ENCODE results near the gene DPP6. TPM values are rescaled to one million over a fixed set of nuclear protein-coding genes. Genes with fewer than 3 reads are reported as not detected.

DPP6 gene
- total RNA-seq, 1 experiment from 2014 or later, result not detected

- BruUV-seq (replicated peaks), result no TSS peak
Observed at GRCh38 chr7:154442939-154443338, 390.7 kb downstream of the DPP6 start.

GRCh38 chr7:154450451-154450850, 398.3 kb downstream of the DPP6 start:
- Histone ChIP-seq H3K4me3 (ENCODE audit: low read depth, low read length, poor library complexity, severe bottlenecking) (no peak overlapping the region), H3K9me3 (ENCODE audit: low read depth, low read length, poor library complexity, severe bottlenecking) (peaks cover 16% of the 10 kb centered on the region), H3K4me1 (ENCODE audit: insufficient read depth, low read length, poor library complexity, severe bottlenecking) (no peaks in the 10 kb centered on the region), H3K27ac (ENCODE audit: low read depth, low read length, poor library complexity, severe bottlenecking) (no peak overlapping the region), H3K36me3 (ENCODE audit: insufficient read depth, low read length, poor library complexity, severe bottlenecking) (no peaks in the 10 kb centered on the region), H3K27me3 (replicated peaks; ENCODE audit: insufficient read depth, low read depth, low read length, poor library complexity) (no peaks in the 10 kb centered on the region)
- DNase-seq (ENCODE audit: low spot score), result no peak
- intact Hi-C loops (cut with micrococcal nuclease; ENCODE audit: unreplicated experiment), result no loop called here
- CTCF ChIA-PET, result no interaction called here
- no peak for TF ChIP-seq EZH2 (IDR thresholded peaks at IDR 0.05; ENCODE audit: borderline replicate concordance, low read depth, low read length, poor library complexity, severe bottlenecking)
- no peak for TF ChIP-seq CTCF (conservative IDR thresholded peaks at IDR 0.05; ENCODE audit: low read depth, low read length)
- POLR2A ChIA-PET (ENCODE audit: low non-redundant PET), result no interaction called here
- no TSS peak for BruUV-seq (replicated peaks)

More at GRCh38 chr7:154442939-154443338, 390.7 kb downstream of the DPP6 start:
- POLR2A ChIA-PET (ENCODE audit: low non-redundant PET), result no interaction called here
- intact Hi-C loops (cut with micrococcal nuclease; ENCODE audit: unreplicated experiment), result no loop called here
- no peak for DNase-seq (ENCODE audit: low spot score)
- no peak overlapping the region for H3K4me3 ChIP-seq (ENCODE audit: low read depth, low read length, poor library complexity, severe bottlenecking)
- H3K4me1 ChIP-seq (ENCODE audit: insufficient read depth, low read length, poor library complexity, severe bottlenecking), result no peaks in the 10 kb centered on the region
- H3K9me3 ChIP-seq (ENCODE audit: low read depth, low read length, poor library complexity, severe bottlenecking), result peaks cover 7% of the 10 kb centered on the region
- no peaks in the 10 kb centered on the region for H3K27me3 ChIP-seq (replicated peaks; ENCODE audit: insufficient read depth, low read depth, low read length, poor library complexity)
- CTCF ChIA-PET, result no interaction called here
- TF ChIP-seq EZH2 (IDR thresholded peaks at IDR 0.05; ENCODE audit: borderline replicate concordance, low read depth, low read length, poor library complexity, severe bottlenecking) (no peak), CTCF (conservative IDR thresholded peaks at IDR 0.05; ENCODE audit: low read depth, low read length) (no peak)
- H3K27ac ChIP-seq (ENCODE audit: low read depth, low read length, poor library complexity, severe bottlenecking), result no peak overlapping the region
- no peaks in the 10 kb centered on the region for H3K36me3 ChIP-seq (ENCODE audit: insufficient read depth, low read length, poor library complexity, severe bottlenecking)

GRCh38 chr7:154451480-154452457, 399.6 kb downstream of the DPP6 start:
- BruUV-seq (replicated peaks), result no TSS peak
- TF ChIP-seq CTCF (conservative IDR thresholded peaks at IDR 0.05; ENCODE audit: low read depth, low read length) (no peak), EZH2 (IDR thresholded peaks at IDR 0.05; ENCODE audit: borderline replicate concordance, low read depth, low read length, poor library complexity, severe bottlenecking) (no peak)
- Histone ChIP-seq H3K9me3 (ENCODE audit: low read depth, low read length, poor library complexity, severe bottlenecking) (peaks cover 9% of the 10 kb centered on the region), H3K4me1 (ENCODE audit: insufficient read depth, low read length, poor library complexity, severe bottlenecking) (no peaks in the 10 kb centered on the region), H3K27ac (ENCODE audit: low read depth, low read length, poor library complexity, severe bottlenecking) (no peak overlapping the region), H3K4me3 (ENCODE audit: low read depth, low read length, poor library complexity, severe bottlenecking) (no peak overlapping the region), H3K27me3 (replicated peaks; ENCODE audit: insufficient read depth, low read depth, low read length, poor library complexity) (no peaks in the 10 kb centered on the region), H3K36me3 (ENCODE audit: insufficient read depth, low read length, poor library complexity, severe bottlenecking) (no peaks in the 10 kb centered on the region)
- POLR2A ChIA-PET (ENCODE audit: low non-redundant PET), result no interaction called here
- no peak for DNase-seq (ENCODE audit: low spot score)
- CTCF ChIA-PET, result no interaction called here
- intact Hi-C loops (cut with micrococcal nuclease; ENCODE audit: unreplicated experiment), result no loop called here

Measured in A673 (cell line).